ENCODE results near the gene TBC1D5. TPM values are rescaled to one million over a fixed set of nuclear protein-coding genes. Genes with fewer than 3 reads are reported as not detected.
"Not testable (repeated sequence)": the region's sequence is repeated elsewhere in the genome, so short reads cannot be mapped to it uniquely, and the experiment has no call there.

TBC1D5 gene, protein sequence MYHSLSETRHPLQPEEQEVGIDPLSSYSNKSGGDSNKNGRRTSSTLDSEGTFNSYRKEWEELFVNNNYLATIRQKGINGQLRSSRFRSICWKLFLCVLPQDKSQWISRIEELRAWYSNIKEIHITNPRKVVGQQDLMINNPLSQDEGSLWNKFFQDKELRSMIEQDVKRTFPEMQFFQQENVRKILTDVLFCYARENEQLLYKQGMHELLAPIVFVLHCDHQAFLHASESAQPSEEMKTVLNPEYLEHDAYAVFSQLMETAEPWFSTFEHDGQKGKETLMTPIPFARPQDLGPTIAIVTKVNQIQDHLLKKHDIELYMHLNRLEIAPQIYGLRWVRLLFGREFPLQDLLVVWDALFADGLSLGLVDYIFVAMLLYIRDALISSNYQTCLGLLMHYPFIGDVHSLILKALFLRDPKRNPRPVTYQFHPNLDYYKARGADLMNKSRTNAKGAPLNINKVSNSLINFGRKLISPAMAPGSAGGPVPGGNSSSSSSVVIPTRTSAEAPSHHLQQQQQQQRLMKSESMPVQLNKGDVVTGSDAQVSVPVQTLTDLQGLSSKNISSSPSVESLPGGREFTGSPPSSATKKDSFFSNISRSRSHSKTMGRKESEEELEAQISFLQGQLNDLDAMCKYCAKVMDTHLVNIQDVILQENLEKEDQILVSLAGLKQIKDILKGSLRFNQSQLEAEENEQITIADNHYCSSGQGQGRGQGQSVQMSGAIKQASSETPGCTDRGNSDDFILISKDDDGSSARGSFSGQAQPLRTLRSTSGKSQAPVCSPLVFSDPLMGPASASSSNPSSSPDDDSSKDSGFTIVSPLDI
- total RNA-seq (2022) (43.3 and 51.0 TPM in 2 replicates), Bru-seq, nascent RNA (percentile 80 among the genes with signal in this experiment), BruChase-seq, experiment 1, labeled RNA remaining after a 6-hour chase (percentile 68 among the genes with signal in this experiment), BruChase-seq, experiment 2, labeled RNA remaining after a 2-hour chase (percentile 75 among the genes with signal in this experiment)
- long read RNA-seq, partial matches to known transcripts: 8 of 37 reads
- long read RNA-seq, other reads (novel, unspliced or antisense): 29 of 37 reads

DNA sequence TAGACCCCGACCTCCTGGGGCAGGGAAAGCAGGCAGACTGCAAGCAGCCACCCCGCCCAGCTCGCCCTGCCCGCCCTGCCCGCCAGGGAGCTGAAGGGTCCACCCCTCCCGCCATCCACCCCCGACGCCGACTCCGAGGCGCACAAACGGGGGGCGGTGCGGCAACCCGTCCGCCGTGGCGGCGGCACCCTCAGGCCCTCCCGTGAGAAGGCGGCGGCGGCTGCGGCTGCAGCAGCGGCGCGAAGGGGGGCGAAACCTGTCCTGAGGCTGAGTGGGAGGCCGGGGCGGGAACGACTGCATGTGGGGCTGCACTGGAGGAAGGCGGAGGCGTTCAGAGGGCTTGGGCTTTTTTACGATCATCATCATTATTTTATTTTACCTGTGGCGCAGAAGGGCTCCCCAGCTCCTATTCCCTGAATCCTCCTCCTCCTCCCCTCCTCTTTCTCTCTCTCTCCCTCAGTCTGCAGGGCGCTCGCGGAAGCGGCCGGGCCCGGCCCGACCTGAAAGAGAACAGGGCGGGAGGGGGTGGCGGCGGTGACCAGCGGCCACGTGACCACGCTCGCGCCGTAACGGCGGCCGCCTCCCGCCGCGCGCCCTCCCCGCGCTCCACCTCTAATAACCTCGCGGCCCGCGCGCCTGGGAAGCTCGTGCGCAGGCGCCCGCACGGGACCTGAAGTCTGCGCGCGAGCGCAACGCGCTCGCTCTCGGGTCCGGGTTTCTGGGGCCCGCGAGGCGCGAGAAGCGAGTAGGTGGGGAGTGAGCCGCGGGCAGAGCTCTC, at the start of gene TBC1D5:
TBC1D5 (minus strand) TSS at position 530 of the 778 bp plus-strand sequence. CDS start 234,061 bp downstream, outside the sequence.
- peak; percentile 97 for DNase-seq (ENCODE audit: unreplicated experiment)
- ChIA-PET POLR2A (interaction anchor here (0.6 to 3.4 kb wide), 28 partner anchors 8 to 303 kb away, joined by 3 to 26 read pairs (median 4); no protein-coding TSS in a partner anchor), CTCF (interaction anchor here (0.8 to 4.6 kb wide), 2 partner anchors 96 to 100 kb away, joined by 4 to 28 read pairs; no protein-coding TSS in a partner anchor)
- intact Hi-C loops (cut with micrococcal nuclease): loop anchor here (2.0 to 5.0 kb wide), 2 partner anchors 90 to 97 kb away; no protein-coding TSS in a partner anchor
- no TSS peak for BruUV-seq (replicated peaks)
- peak within 1 kb of the TSS; percentile 90 for H3K27ac Mint-ChIP-seq (ENCODE audit: low read depth, unreplicated experiment)
- no peaks in the 10 kb centered on the region for H3K9me3 Mint-ChIP-seq (ENCODE audit: unreplicated experiment)
- TF ChIP-seq, protein P1, sequence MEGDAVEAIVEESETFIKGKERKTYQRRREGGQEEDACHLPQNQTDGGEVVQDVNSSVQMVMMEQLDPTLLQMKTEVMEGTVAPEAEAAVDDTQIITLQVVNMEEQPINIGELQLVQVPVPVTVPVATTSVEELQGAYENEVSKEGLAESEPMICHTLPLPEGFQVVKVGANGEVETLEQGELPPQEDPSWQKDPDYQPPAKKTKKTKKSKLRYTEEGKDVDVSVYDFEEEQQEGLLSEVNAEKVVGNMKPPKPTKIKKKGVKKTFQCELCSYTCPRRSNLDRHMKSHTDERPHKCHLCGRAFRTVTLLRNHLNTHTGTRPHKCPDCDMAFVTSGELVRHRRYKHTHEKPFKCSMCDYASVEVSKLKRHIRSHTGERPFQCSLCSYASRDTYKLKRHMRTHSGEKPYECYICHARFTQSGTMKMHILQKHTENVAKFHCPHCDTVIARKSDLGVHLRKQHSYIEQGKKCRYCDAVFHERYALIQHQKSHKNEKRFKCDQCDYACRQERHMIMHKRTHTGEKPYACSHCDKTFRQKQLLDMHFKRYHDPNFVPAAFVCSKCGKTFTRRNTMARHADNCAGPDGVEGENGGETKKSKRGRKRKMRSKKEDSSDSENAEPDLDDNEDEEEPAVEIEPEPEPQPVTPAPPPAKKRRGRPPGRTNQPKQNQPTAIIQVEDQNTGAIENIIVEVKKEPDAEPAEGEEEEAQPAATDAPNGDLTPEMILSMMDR (IDR thresholded peaks at IDR 0.05; ENCODE audit: unreplicated experiment): no peak
- peaks cover 21% of the 10 kb centered on the region for H3K4me1 Mint-ChIP-seq (ENCODE audit: insufficient read depth, unreplicated experiment)
- peak within 1 kb of the TSS; percentile 93 for H3K4me3 Mint-ChIP-seq (ENCODE audit: unreplicated experiment)
- H3K36me3 Mint-ChIP-seq (ENCODE audit: insufficient read depth, unreplicated experiment): peaks cover 8% of the 10 kb centered on the region
- H3K27me3 Mint-ChIP-seq (ENCODE audit: insufficient read depth, unreplicated experiment): no peaks in the 10 kb centered on the region

DNA sequence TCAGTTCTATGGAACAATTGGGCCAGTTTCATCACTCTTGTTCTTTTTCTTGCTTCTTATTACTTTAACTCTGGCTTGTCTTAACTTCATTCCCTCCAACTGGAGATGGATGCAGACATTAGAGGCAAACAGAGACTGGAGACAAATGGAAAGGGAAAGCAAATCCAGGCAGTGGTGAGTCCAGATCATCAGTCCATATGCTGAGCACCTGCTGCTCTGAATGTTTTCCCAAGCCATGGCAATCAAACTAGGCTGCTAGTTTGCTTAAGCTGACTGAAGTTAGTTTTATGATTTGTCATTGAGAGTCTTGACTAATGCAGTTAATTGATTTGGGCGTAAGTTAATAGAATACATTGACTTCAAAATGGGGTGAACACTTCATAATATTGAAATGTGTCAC, 41.0 kb upstream of the TBC1D5 start:
- intact Hi-C loops (cut with micrococcal nuclease): no loop called here
- no peak for DNase-seq (ENCODE audit: unreplicated experiment)
- Mint-ChIP-seq H3K36me3 (ENCODE audit: insufficient read depth, unreplicated experiment) (no peaks in the 10 kb centered on the region), H3K27me3 (ENCODE audit: insufficient read depth, unreplicated experiment) (no peaks in the 10 kb centered on the region), H3K9me3 (ENCODE audit: unreplicated experiment) (peaks cover 4% of the 10 kb centered on the region), H3K4me3 (ENCODE audit: unreplicated experiment) (no peak overlapping the region), H3K4me1 (ENCODE audit: insufficient read depth, unreplicated experiment) (no peaks in the 10 kb centered on the region), H3K27ac (ENCODE audit: low read depth, unreplicated experiment) (no peak overlapping the region)
- CTCF ChIA-PET: no interaction called here
- BruUV-seq (replicated peaks): no TSS peak
- TF ChIP-seq, protein P1 (IDR thresholded peaks at IDR 0.05; ENCODE audit: unreplicated experiment): no peak
- POLR2A ChIA-PET: no interaction called here

DNA sequence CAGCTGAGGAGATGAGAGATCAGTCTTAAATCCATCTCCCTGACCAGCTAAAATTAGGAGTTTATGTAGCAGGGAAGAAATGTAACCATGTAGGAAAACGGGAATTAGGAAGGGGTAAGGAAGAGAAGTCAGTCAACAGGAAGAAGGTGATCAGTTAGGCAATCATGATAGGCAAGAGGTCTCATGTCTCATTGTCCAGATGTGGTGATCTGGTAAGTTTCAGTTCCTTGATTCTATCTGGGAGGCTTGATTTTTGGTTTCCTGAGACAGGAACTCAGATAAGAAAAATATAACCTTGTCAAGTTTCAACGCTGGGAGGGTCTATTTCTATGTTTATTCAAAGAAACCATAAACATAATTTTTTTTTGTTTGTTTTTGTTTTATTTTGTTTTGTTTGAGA, 40.3 kb upstream of the TBC1D5 start:
- no TSS peak for BruUV-seq (replicated peaks)
- H3K4me1 Mint-ChIP-seq (ENCODE audit: insufficient read depth, unreplicated experiment): no peaks in the 10 kb centered on the region
- POLR2A ChIA-PET: no interaction called here
- H3K4me3 Mint-ChIP-seq (ENCODE audit: unreplicated experiment): no peak overlapping the region
- intact Hi-C loops (cut with micrococcal nuclease): no loop called here
- CTCF ChIA-PET: no interaction called here
- H3K9me3 Mint-ChIP-seq (ENCODE audit: unreplicated experiment): peaks cover 4% of the 10 kb centered on the region
- H3K27me3 Mint-ChIP-seq (ENCODE audit: insufficient read depth, unreplicated experiment): no peaks in the 10 kb centered on the region
- DNase-seq (ENCODE audit: unreplicated experiment): no peak
- H3K27ac Mint-ChIP-seq (ENCODE audit: low read depth, unreplicated experiment): no peak overlapping the region
- TF ChIP-seq, protein P1 (IDR thresholded peaks at IDR 0.05; ENCODE audit: unreplicated experiment): no peak
- no peaks in the 10 kb centered on the region for H3K36me3 Mint-ChIP-seq (ENCODE audit: insufficient read depth, unreplicated experiment)

DNA sequence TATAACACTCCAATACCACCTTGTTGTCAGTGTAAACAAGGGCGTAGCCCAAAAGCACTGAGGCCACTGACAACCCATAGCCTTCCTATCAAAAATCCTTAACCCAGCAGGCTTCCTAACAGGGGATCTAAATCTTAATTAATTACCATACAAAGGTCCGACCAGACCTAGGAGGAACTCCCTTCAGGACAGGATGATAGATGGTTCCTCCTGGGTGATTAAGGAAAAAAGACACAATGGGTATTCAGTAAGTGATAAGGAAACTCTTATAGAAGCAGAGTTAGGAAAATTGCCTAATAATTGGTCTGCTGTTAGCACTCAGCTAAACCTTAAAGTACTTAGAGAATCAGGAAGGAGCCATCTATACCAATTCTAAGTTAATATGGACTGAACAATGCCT, 37.9 kb upstream of the TBC1D5 start:
- BruUV-seq (replicated peaks); H3K36me3 Mint-ChIP-seq (ENCODE audit: insufficient read depth, unreplicated experiment); H3K9me3 Mint-ChIP-seq (ENCODE audit: unreplicated experiment); CTCF ChIA-PET; intact Hi-C loops (cut with micrococcal nuclease); H3K27ac Mint-ChIP-seq (ENCODE audit: low read depth, unreplicated experiment); POLR2A ChIA-PET; DNase-seq (ENCODE audit: unreplicated experiment); H3K4me1 Mint-ChIP-seq (ENCODE audit: insufficient read depth, unreplicated experiment); H3K27me3 Mint-ChIP-seq (ENCODE audit: insufficient read depth, unreplicated experiment); H3K4me3 Mint-ChIP-seq (ENCODE audit: unreplicated experiment): not testable (repeated sequence)

DNA sequence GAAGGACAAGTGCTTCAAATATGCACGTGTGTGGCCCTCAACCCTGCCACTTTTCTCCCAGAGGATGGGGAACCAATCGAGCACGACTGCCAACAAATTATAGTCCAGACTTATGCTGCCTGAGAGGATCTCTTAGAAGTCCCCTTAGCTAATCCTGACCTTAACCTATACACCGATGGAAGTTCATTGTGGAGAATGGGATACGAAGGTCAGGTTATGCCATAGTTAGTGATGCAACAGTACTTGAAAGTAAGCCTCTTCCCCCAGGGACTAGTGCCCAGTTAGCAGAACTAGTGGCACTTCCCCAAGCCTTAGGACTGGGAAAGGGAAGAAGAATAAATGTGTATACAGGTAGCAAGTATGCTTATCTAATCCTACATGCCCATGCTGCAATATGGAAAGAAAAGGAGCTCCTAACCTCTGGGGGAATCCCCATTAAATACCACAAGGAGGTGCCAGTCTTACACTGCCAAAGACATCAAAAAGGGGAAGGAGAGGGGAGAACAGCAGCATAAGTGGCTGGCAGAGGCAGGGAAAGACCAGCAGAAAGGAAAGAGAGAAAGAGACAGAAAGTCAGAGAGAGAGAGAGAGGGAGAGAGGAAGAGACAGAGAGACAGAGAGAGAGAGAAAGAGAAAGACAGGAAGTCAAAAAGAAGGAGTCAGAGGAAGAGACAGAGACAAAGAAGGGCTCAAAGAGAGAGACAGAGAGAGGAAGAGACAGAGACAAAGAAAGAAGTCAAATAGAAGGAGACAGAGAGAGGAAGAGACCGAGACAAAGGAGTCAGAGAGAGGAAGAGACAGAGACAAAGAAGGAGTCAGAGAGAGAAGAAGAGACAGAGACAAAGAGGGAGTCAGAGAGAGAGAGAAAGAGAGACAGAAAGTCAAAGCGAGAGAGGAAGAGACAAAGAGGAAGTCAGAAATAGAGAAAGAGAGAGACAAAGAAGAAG, 37.1 kb upstream of the TBC1D5 start:
- H3K27ac Mint-ChIP-seq (ENCODE audit: low read depth, unreplicated experiment); H3K4me1 Mint-ChIP-seq (ENCODE audit: insufficient read depth, unreplicated experiment); intact Hi-C loops (cut with micrococcal nuclease); H3K9me3 Mint-ChIP-seq (ENCODE audit: unreplicated experiment); POLR2A ChIA-PET; H3K4me3 Mint-ChIP-seq (ENCODE audit: unreplicated experiment); DNase-seq (ENCODE audit: unreplicated experiment); H3K36me3 Mint-ChIP-seq (ENCODE audit: insufficient read depth, unreplicated experiment); BruUV-seq (replicated peaks); H3K27me3 Mint-ChIP-seq (ENCODE audit: insufficient read depth, unreplicated experiment); CTCF ChIA-PET: not testable (repeated sequence)
